ENCODE measurements around the gene MFRP.

MFRP gene

DNA sequence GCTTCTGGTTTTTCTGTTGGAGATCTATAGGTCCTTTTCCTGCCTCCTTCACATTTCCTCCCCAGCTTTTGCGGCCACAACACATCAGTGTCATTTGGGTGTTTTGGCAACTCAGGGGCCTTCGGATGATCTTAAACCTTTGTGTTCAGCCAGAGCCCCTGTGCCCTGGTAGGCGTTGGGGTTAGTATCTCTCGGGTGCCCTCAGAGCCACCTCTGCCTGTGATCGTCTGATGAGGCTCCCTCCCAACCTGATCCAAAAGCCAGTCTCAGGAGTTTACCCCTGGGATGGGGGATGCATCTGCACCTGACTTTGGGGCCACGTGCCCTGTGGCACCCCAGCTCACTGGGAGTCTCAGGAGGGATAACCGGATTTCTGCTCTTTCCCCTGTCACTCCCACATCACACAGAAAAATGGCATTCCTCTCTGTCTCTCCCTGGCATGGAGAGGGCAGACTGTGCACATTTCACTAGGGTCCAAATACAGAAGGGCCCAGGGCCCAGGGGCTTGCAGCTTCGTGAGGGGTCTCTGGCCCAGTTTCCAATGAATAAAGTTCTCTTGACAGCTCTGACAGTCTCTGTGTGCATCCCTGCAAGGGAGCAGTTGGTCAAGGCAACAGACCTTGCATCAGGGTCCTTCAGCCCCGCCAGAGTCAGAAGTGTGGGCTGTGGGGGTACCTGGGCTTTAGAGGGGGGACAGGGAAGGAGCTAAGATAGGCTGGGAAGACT lies 9.6 kb downstream of the MFRP start:
- no peak for DNase-seq

DNA sequence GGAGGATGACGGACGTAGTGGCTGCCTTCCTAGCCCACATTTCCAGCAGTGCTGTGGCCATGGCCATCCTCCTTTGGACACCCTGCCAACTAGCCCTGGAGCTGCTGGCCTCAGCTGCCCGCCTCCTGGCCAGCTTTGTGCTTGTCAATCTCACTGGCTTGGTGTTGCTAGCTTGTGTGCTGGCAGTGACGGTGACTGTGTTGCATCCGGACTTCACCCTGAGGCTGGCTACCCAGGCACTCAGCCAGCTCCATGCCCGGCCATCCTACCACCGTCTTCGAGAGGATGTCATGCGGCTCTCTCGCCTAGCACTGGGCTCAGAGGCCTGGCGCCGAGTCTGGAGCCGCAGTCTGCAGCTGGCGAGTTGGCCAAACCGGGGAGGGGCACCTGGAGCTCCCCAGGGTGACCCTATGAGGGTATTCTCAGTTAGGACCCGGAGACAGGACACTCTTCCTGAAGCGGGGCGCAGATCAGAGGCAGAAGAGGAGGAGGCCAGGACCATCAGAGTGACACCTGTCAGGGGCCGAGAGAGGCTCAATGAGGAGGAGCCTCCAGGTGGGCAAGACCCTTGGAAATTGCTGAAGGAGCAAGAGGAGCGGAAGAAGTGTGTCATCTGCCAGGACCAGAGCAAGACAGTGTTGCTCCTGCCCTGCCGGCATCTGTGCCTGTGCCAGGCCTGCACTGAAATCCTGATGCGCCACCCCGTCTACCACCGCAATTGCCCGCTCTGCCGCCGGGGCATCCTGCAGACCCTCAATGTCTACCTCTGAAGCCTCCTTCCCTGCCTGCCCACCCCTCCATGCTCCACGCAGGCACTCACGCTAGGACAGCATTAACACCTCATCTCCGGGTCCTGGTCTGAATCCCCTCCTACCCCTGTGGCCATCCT lies 10.6 kb downstream of the MFRP start:
- DNase-seq = no peak

DNA sequence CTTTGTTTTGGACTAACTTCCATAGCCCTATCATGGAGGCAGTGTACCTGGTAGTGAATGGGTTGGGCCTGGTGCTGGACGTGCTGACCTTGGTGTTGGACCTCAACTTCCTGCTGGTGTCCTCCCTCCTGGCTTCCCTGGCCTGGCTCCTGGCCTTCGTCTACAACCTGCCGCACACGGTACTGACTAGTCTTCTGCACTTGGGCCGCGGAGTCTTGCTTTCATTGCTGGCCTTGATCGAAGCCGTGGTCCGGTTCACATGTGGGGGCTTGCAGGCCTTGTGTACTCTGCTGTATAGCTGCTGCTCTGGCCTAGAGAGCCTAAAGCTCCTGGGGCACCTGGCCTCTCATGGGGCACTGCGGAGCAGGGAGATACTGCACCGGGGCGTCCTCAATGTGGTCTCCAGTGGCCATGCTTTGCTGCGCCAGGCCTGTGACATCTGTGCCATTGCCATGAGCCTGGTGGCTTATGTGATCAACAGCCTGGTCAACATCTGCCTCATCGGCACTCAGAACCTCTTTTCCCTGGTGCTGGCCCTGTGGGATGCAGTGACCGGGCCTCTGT lies 11.3 kb downstream of the MFRP start:
- DNase-seq = no peak

DNA sequence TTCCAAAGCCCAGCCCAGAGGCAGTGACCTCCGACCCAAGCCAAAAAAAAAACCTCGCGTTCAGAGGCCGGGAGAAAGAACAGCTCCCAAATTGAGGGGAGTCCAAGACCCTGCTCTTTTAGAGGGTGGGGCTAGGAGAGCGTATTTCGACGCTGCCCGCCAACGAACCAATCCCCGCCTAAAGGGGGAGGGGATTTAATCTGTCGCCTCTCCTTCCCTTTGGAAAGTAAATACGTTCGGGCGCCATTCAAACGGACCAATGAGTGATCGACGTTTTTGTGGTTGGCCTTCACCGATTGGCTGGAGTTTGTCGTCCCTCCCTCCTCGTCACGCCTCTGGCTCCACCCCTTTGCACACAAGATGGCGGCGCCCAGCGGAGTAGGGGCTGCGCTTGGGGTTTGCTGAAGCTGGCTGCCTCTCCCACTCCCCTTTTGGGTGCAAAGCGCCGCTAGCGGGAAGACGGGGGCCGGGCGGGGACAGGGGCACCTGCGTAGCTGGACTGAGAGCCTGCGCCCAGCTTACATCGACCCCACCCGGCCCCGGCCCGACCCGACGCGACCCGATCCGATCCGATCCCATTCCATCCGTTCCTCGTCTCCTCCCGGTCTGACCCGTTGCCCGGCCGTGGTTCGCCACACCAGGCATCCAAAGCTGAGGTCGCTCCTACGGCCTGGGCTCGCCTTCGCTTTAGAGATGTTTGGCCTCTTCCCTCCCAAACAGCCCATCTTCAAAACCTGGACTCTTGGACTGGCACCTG lies 12.2 kb downstream of the MFRP start, which contains the start of gene RNF26:
Gene RNF26, plus strand, starts transcription at position 354 of the 757 bp plus-strand sequence. CDS start 596 bp downstream, outside the sequence.
- DNase-seq = peak; percentile 86

DNA sequence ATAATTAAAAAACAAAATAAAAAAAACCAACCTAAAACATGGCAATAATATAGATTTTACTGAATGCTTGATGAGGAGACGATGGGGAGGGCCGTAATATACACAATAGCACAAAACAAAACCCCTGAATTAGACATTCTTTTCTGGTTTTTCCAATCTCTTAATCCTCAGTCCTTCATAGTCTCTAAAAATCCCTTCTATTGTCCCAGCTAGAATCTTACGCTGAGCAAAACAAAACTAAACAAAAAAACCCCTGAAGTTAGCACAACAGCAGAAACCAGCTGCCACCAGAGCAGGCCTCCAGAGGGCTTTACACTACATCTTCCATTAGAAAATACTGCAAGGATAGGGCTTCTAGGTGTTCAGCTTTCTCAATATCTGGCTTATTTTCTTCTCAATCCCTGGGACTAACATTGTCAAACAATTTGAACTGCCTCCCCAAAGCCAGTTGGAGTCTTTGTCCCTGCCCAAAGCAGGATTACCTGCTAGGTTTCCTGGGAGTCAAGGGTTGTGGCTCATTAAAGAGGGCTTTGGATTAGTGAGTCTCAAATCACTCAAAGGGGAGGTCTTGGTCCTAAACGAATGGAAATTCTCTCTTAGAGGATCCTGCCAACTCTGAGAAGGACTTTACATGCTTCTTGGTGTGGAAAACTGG lies 14.3 kb downstream of the MFRP start:
- DNase-seq = no peak

DNA sequence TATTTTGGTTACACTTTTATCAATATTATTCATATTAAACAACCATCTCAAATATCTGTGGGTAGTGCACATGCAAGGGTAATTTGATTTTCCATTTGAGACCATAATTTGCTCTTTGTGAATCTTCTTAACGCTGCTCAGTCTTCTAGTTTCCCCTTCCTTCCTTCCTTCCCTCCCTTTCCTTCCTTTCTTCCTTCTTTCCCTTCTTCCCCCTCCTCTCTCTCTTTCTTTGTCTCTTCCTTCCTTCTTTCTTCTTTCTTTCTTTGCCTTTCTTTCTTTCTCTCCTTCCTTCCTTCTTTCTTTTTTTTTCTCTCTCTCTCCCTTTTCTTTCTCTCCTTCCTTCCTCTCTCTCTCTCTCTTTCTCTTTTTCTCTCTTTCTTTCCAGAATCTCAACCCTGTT lies 16.3 kb downstream of the MFRP start:
- no peak for DNase-seq

DNA sequence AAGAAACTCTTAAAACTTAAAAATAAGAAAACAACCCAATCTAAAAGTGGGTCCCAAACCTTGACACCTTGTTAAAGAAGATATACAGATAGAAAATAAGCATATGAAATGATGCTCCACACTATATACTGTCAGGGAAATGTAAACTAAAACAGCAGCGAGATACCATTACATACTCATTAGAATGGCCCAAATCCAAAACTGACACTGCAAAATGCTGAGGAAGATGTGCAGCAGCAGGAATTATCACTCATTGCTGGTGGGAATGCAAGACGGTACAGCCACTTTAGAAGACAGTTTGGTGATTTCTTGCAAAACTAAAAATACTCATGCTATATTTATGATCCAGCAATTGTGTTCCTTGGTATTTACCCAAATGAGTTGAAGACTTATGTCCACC lies 17.2 kb downstream of the MFRP start:
- no peak for DNase-seq

DNA sequence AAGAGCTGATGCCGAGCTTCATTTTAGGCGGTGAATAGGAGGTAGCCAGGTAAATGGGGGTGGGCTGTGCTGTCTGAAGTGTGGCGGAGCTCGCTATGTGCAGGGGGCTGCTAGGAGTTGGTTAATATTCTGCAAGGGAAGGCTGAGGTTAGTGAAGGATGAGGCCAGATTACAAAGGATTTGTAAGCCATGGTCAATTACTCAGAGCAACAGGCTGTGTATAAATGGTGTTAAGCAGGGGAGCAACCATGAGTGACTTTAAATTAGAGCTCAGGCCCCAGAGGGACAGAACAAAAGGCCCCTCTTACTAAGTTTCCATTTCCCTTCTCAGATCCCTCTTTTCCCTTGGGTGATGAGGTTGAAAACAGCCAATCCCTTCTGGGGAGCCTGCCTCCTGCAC lies 22.3 kb downstream of the MFRP start:
- no peak for DNase-seq

DNA sequence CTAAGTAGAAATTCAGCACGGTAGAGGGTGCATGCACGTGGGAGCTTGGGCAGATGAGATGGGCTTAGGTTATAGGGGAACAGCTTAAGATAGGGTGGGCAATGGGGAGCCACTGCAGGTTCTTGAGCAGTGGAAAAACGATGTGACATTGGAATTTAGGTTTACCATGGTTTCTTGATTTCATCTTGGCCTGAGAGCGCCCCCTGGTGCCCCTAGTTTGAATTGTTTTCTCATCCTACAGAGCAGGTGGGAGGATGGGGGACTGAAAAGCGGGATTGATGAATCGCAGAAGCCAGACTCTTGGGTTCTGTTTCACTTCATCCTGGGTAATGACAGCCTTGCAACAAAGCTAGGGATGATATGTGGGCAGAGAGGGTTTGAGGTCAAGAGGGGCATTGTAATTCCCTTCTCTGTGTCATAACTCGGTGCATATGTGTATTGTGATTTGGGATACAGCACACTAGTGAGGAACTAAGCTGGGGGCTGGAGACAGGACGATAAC lies 22.9 kb downstream of the MFRP start:
- DNase-seq = no peak

DNA sequence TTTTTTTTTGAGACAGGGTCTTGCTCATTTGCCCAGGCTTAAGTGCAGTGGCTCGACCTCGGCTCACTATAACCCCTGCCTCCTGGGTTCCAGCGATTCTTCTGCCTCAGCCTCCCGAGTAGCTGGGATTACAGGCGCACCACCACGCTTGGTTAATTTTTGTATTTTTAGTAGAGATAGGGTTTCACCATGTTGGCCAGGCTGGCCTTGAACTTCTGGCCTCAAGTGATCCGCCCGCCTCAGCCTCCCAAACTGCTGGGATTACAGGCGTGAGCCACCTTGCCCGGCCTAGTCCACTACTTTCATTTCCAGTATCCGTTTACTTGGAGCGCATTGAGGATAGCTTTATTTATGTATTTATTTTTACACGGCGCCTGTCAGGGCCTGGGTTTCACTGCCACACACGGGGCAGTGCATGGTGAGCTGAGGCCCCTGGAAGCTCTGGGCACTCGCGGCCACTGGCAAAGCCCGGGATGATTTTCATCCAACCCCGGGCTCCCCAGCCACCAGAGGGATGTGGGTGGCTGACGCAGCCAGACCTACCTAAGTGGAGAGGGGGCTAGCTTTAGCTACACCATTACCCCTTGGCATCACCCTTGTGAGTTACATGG lies 23.5 kb downstream of the MFRP start:
- no peak for DNase-seq

DNA sequence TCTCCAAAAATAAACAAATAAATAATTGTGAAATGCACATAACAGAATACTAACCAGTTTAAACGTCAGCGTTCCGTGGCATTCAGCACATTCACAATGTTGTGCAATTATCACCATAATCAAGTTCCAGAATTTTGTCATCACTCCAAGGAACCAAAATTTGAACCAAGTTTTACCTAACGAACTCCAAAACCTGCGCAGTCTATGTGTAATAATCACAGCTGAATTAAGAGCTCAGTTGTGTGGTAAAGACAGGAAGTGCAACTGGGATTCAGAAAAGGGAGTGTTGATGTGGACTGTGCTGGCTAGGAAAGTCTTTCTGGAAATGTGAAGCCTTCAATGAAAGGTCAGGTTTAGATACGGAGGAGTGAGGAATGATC lies 24.2 kb downstream of the MFRP start:
- DNase-seq = no peak

DNA sequence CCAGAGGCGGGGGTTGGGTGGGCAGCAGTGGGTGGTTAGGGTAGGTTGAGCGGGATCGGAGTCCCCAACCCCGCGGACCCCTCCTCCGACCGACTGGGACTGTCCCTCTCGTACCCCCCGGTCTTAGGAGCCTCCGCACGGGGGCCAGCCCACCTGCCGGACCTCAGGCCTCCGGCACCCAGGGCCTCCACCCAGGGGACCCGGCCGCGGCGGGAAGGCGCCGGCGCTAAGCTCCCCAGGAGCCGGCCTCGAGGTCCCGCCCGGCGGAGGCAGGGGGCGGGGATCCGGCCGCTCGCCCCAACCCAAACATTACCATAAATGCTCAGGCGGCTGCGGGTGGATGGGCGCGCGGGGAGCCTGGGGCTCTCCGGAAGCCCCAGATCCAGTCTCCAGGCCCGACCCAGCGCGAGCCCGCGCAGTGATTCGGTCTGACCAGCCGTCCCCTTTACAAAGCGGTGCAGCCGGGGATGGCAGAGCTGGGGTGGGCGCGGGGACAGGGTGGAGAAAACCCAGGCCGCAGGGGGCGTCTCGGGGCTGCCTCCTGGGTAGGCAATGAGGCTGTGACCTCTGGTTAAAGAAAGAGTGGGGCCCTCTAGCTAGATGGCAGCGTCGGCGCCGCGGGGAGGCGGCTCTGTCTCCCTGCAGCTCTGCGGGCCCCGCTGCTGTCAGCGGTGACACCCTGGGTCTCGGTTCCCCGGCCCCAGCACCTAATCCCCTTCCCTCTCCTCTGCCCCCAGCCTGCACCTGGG lies 25.6 kb downstream of the MFRP start:
- no peak for DNase-seq

DNA sequence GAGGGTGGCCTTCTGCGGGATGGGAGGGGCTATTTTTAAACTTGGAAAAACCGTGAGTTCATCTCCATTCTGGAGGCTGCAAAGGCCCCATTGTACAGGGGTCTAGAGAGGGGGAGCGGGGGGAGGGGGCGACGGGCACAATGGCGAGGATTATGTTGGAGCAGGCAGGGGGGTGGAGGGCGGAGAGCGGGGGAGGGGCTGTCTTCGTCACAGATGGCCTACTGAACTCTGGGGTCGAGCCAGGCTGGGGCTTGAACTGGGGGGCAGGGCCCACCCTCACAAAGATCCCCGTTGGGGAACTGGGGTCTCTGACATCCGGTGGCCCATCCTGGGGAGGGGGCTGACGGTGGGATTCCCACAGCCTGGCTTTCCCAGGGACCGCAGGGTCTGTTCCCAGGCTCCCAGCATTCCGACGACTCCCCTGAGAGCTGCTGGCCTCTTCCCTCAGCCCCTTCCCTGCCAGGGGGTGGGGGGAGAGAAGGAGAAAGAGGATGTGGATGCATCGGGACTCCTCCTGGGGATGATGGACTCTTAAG lies 26.2 kb downstream of the MFRP start:
- DNase-seq = no peak

DNA sequence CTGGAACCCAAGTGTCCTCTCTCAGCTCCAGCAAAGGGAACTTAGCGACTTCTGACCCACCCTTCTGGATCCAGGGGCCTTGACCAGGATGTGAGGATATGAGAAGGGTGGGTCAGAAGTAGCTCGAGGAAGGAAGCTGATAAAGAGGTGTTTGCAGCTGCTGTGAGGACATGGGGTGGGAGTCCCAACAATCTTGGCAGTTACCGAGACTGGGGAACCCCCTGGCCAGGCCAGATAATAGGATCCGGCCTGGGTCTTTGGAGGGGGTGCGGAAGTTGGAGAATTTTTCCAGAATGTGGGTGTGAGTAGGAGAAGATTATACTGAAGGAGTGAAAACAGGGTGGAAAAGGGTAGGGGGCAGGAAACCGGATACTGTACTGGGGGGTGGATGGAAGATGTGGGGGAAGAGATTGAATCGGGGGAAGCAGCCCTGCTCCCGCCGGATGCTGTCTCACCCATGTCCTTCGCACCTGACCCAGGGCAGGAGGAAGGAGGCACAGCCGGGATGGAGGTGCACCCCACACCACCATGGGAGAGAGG lies 26.7 kb downstream of the MFRP start:
- no peak for DNase-seq

DNA sequence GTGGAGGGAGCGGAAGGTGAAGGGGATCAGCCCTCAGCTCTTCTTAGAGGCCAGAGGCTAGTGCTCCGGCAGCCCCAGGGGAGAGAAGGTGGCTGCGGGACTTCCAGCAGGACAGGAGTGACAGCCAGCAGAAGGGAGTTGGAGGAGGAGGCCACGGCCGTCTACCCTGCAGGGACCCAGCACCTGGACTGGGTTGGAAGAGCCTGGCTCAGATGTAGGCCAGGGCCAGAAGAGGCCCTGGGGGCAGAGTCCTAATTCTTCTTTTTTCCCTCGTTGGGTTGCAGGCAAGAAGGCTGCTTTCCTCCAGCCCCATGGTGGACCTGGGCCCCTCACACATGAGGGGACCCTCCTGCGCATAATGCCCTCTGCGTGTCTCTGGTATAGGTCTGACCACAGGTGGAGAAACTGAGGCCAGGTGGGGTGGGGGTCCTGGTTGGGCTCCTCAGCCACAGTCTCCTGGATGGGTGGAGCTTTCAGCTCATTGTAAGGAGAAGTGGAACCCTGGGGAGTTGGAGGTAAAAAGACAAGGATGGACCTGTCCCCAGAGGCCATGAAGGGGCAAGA lies 27.3 kb downstream of the MFRP start:
- DNase-seq = no peak

DNA sequence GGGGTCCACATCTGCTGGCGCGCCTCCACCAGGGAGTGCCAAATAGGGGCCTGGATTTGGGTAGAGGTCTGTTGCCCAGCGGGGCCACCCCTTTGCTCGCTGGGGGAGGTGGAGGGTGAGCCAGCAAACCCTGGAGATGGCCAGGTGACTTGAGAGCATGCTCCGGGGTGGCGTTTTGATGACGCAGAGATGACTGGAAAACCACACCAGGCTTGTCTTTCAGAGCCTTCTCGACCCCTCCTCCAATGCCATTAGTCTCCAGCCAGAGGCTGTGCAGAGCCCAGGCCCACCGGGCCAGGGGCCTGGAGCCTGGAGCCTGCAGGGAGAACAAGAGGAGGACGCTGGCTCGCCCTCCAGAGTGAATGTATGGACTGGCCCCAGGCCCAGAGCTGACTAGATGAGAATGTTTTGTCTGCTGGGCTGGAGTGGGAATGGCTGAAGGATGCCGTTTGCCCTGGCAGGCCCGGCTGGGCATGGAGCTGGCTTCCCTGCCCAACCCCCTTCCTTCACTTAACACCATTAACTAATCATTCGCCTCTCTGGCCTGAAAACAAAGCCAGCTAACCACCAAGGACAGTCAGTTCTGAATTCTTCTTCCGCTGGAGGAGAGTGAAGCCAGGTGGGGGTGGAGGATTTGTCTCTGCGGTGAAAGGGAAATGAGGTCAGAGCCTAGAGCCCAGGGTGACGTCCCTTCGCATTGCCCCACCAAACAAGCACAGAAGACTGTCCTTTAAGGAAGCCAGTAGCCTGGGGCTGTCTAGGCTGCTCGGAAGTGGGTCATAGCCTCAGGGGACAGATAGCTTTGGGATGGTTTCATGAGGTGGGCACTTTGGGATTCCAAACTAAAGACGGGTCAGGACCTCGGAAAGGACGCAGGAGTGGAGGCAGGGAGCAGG lies 28.0 kb downstream of the MFRP start:
- no peak for DNase-seq

DNA sequence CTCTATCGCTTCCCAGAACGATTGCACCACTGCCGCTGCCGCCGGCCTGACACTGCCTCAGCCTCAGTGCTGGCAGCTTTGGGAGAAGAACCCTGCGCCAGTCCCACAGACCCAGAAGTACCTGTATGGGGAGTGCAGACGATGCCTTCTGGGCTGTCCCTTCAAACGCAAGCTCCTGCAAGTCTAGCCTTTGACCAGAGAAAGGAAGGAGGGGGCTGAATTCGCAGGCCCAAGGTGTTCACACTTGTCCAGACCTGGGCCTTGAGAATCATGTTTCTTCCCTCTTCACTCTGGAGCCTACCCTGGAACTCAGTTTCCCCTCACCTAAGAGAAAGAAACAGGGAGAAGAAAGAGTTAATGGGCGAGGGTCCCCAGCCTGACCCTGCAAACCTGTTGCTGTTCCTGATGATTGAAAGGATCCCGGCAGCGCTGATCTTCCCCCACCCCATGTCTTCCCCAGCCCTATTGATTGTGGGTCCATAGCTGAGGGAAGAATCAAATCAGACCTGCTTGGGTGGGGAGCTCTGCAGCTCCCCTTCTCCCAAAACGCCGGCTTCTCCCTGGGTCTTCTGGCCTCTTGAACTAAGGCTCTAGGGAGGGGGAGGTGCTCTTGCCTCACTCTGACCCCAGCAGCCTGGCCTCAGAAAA lies 28.8 kb downstream of the MFRP start:
- no peak for DNase-seq

DNA sequence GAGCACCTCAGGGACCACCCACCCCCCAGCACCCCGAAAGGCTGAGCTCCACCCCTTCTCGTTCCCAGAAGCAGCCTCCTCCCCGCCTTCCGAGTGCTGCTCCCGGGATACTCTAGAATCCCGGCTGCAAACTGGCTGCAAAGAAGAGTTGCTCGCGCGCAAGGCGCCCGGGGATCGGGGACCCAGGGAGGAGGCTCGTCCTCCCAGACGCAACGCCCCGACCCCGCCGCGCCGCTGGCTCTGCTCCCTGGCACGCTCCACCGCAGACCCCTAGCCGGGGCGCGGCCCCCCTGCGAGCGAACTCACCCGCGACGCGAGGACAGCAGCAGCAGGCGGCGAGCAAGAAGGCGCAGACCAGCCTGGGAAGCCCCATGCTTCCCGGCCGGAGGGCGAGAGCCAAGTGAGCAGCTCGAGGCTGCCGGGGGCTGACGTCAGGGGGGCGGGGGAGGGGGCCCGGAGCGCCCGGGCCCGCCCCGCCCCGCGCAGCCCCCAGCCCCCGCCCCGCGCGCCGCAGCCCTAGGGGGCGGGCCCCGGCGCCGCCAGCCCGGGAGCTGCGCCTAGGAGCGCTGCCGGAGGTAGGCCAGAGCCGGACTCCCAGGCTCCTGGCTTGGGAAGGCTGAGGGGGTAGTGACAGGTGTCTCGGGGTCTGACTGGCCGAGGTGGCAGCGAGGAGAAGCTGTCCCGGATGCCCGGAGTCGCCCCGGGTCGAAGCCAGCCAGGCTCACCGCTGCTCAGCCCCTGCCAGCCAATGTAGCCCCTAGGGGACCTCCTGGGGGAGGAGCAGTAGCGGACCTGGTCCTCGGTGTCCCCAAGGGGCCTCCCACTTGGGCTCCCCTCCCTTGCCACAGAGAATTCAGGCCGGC lies 29.5 kb downstream of the MFRP start, which contains the start of gene MCAM:
Gene MCAM, minus strand, starts transcription at position 402 of the 863 bp plus-strand sequence. Its CDS starts 29 bp downstream, at position 373.
- no peak for DNase-seq

Data from NCI-H524 treated with DMSO at 0.1 percent for 48 hours (cell line).